GM19463 (cell line): ENCODE data around the gene SIRT2.

Experiments
- ATAC-seq: cut with Tn5 transposase; IDR thresholded peaks from one replicate; pipeline ENCODE4 v1.9.1; 2021; ENCODE audit warnings: mild to moderate bottlenecking, moderate library complexity; ENCODE audit not compliant: unreplicated experiment

SIRT2 gene

GRCh38 chr19:38920602-38921419, 21.4 kb upstream of the SIRT2 start:
- ATAC-seq = no peak

- no peak for ATAC-seq
Observed at GRCh38 chr19:38919837-38920601, 20.6 kb upstream of the SIRT2 start.

GRCh38 chr19:38918526-38918925, 19.1 kb upstream of the SIRT2 start:
- no peak for ATAC-seq

GRCh38 chr19:38917921-38918491, 18.6 kb upstream of the SIRT2 start:
- ATAC-seq = no peak

- no peak for ATAC-seq
Observed at GRCh38 chr19:38917516-38917915, 18.1 kb upstream of the SIRT2 start.

GRCh38 chr19:38915329-38916321, 16.2 kb upstream of the SIRT2 start:
- no peak for ATAC-seq

GRCh38 chr19:38913958-38914357, 14.5 kb upstream of the SIRT2 start:
- ATAC-seq = no peak

- ATAC-seq = no peak
Observed at GRCh38 chr19:38912600-38913514, 13.4 kb upstream of the SIRT2 start.

GRCh38 chr19:38911388-38912001, 12.1 kb upstream of the SIRT2 start:
- ATAC-seq = no peak

- no peak for ATAC-seq
Observed at GRCh38 chr19:38910488-38910887, 11.1 kb upstream of the SIRT2 start.

- no peak for ATAC-seq
Observed at GRCh38 chr19:38908911-38909310, 9.5 kb upstream of the SIRT2 start.

GRCh38 chr19:38907670-38908069, 8.3 kb upstream of the SIRT2 start:
- ATAC-seq = no peak

GRCh38 chr19:38907227-38907626, 7.8 kb upstream of the SIRT2 start:
- no peak for ATAC-seq

- no peak for ATAC-seq
Observed at GRCh38 chr19:38905620-38906019, 6.2 kb upstream of the SIRT2 start.

GRCh38 chr19:38904581-38905539, 5.4 kb upstream of the SIRT2 start:
- ATAC-seq = no peak

GRCh38 chr19:38901683-38902082, 2.3 kb upstream of the SIRT2 start:
- no peak for ATAC-seq

- no peak for ATAC-seq
Observed at GRCh38 chr19:38900743-38901190, 1.3 kb upstream of the SIRT2 start.

GRCh38 chr19:38900202-38900629, 798 bp upstream of the SIRT2 start:
- ATAC-seq = no peak
